Lower lobe of right lung (tissue), 2 donors: ENCODE data around the gene TXNL4B. TPM values are rescaled to one million over a fixed set of nuclear protein-coding genes. Genes with fewer than 3 reads are reported as not detected.

ENCODE experiments used
- ATAC-seq, 2 donors: fragments of 200-7000 bp; cut with Tn5 transposase; one replicate each; pipeline ENCODE4 v1.9.1; 2020 to 2022; ENCODE audit warnings: mild to moderate bottlenecking in 2 of 2, moderate library complexity in 2 of 2
- DNase-seq: peaks from one replicate; pipeline ENCODE4 v3.0.0-alpha.2; 2020
- H3K27ac ChIP-seq: fragments of 200-600 bp; one replicate; pipeline ENCODE4 v1.8.0; 2022
- H3K27me3 ChIP-seq: fragments of 200-600 bp; one replicate; pipeline ENCODE4 v1.8.0; 2022; ENCODE audit warnings: low read depth
- H3K36me3 ChIP-seq: fragments of 200-600 bp; one replicate; pipeline ENCODE4 v1.8.0; 2022; ENCODE audit warnings: mild to moderate bottlenecking
- H3K4me1 ChIP-seq: fragments of 200-600 bp; one replicate; pipeline ENCODE4 v1.8.0; 2022
- H3K4me3 ChIP-seq: fragments of 200-600 bp; one replicate; pipeline ENCODE4 v1.8.0; 2022; ENCODE audit warnings: mild to moderate bottlenecking
- H3K9me3 ChIP-seq: fragments of 200-600 bp; one replicate; pipeline ENCODE4 v1.8.0; 2022
- CTCF ChIP-seq: fragments of 200-600 bp; IDR thresholded peaks from one replicate; pipeline ENCODE4 v1.8.0; 2022; ENCODE audit warnings: antibody characterized with exemption, mild to moderate bottlenecking
- intact Hi-C: fragments of 100-400 bp; cut with DNase I; formaldehyde crosslinking; loops from one replicate; pipeline ENCODE4 v1.11.0; 2022
- total RNA-seq: library from RNA; stranded (reverse); fragmentation: NEBNext Ultra II Directional; extraction: Animal tissue kit (Norgen Biotek cat#: 25700); gene quantifications from one replicate; pipeline ENCODE4 v1.2.1, GENCODE V29; 2021
- donor health status: DM: no; HTN: yes; CAD: no; lungs with severe emphysema.

The TXNL4B gene
- total RNA-seq, 1 donor from 2014 or later, result 14.4 TPM

GRCh38 chr16:72043539-72043938 lies 49.9 kb downstream of the TXNL4B start:
- peaks cover 9% of the 10 kb centered on the region for H3K4me1 ChIP-seq
- no peak for TF ChIP-seq CTCF
- H3K27ac ChIP-seq, result no peak overlapping the region
- H3K9me3 ChIP-seq, result no peaks in the 10 kb centered on the region
- DNase-seq, result no peak
- no peak overlapping the region for H3K4me3 ChIP-seq
- peaks cover 10% of the 10 kb centered on the region for H3K36me3 ChIP-seq
- ATAC-seq, result no peak
- intact Hi-C loops, result no loop called here
- H3K27me3 ChIP-seq, result no peaks in the 10 kb centered on the region

DNA sequence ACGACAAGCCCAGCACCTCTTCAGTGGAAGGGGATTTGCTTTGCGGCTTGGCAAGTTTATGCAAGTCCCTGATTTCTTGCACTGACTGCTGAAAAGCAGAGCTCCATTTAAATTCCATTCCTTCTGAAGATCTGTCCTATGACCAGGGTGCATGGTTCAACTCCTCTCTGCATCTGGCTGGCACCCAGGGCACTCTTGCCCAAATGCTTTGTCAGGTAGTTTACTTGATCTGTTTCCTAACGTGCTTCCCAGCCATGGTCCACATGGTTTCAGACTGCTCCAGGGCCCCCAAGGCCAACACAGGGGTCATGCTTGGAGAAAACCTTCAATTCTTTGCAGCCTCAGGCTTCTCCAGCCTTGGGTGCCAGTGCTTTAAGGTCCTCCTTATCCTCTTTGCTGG lies 50.4 kb downstream of the TXNL4B start:
- Histone ChIP-seq H3K9me3 (no peaks in the 10 kb centered on the region), H3K36me3 (peaks cover 10% of the 10 kb centered on the region), H3K27me3 (no peaks in the 10 kb centered on the region), H3K4me3 (no peak overlapping the region), H3K27ac (no peak overlapping the region), H3K4me1 (peaks cover 9% of the 10 kb centered on the region)
- no peak for ATAC-seq
- DNase-seq, result no peak
- no peak for TF ChIP-seq CTCF
- intact Hi-C loops, result no loop called here

GRCh38 chr16:72042157-72042660 lies 51.2 kb downstream of the TXNL4B start:
- H3K27me3 ChIP-seq, result no peaks in the 10 kb centered on the region
- peak; percentile 75 to 81 for ATAC-seq
- H3K4me3 ChIP-seq, result no peak overlapping the region
- H3K27ac ChIP-seq, result peak overlapping the region; percentile 21
- intact Hi-C loops, result no loop called here
- DNase-seq, result no peak
- H3K9me3 ChIP-seq, result no peaks in the 10 kb centered on the region
- H3K4me1 ChIP-seq, result peaks cover 9% of the 10 kb centered on the region
- TF ChIP-seq CTCF, result no peak
- peaks cover 10% of the 10 kb centered on the region for H3K36me3 ChIP-seq

DNA sequence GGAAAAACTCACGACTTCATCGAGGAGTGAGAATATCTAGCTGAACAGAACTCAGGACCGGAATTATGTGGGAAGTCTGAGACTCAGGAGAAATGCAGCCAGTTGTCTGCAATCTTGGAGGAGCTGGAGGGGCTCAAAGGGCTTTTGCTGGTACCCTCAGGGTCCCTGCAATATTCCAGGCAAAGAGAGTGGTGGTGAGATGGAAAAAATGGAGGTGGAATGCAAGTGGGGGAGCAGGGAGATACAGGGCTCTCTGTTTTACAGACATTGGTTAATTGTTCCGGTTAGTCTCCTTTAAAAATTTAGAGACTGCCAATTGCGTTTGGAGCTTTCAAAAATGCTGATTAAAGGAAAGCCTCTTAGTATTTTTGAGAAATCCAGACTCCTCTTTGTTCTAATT lies 57.3 kb downstream of the TXNL4B start:
- TF ChIP-seq CTCF, result no peak
- intact Hi-C loops, result no loop called here
- H3K27me3 ChIP-seq, result no peaks in the 10 kb centered on the region
- no peak overlapping the region for H3K27ac ChIP-seq
- no peak overlapping the region for H3K4me3 ChIP-seq
- no peaks in the 10 kb centered on the region for H3K36me3 ChIP-seq
- DNase-seq (no peak), ATAC-seq (no peak)
- H3K4me1 ChIP-seq, result no peaks in the 10 kb centered on the region
- H3K9me3 ChIP-seq, result no peaks in the 10 kb centered on the region

Other genes starting within 250 kb of the TXNL4B start
- 29.7 TPM for gene ATXN1L, start 247.6 kb downstream of the TXNL4B start, total RNA-seq
- 8.2 TPM for gene ZNF821, start 209.4 kb downstream of the TXNL4B start, total RNA-seq
- 200 TPM for gene IST1, start 198.1 kb downstream of the TXNL4B start, total RNA-seq
- gene PKD1L3, start 93.2 kb downstream of the TXNL4B start, total RNA-seq, result 0.15 TPM
- gene DHODH, start 84.9 kb downstream of the TXNL4B start, total RNA-seq, result 8.2 TPM
- gene HP, start 39.1 kb downstream of the TXNL4B start, total RNA-seq, result 66.8 TPM
- gene HPR, start 30.4 kb downstream of the TXNL4B start, total RNA-seq, result 1.8 TPM
- gene DHX38, start 227 bp upstream of the TXNL4B start, total RNA-seq, result 52.5 TPM
- gene PMFBP1, start 78.5 kb upstream of the TXNL4B start, total RNA-seq, result 0.62 TPM